GDM1 (cell line): ENCODE results near the gene ZNF787.
"Not testable (repeated sequence)": the region's sequence is repeated elsewhere in the genome, so short reads cannot be mapped to it uniquely, and the experiment has no call there.

Experiments
- DNase-seq: peaks from one replicate; lab custom pipeline; 2025; lab: John Stamatoyannopoulos, UW

Gene ZNF787

GRCh38 chr19:56105831-56106396 lies 15.2 kb downstream of the ZNF787 start:
- not testable (repeated sequence) for DNase-seq

GRCh38 chr19:56105090-56105701 lies 15.9 kb downstream of the ZNF787 start:
- no peak for DNase-seq

- DNase-seq: no peak
Measured at GRCh38 chr19:56104423-56104822, 16.7 kb downstream of the ZNF787 start.

- DNase-seq: no peak
Measured at GRCh38 chr19:56103027-56103614, 18.0 kb downstream of the ZNF787 start.

- no peak for DNase-seq
Measured at GRCh38 chr19:56101746-56102535, 19.2 kb downstream of the ZNF787 start.

- DNase-seq: no peak
Measured at GRCh38 chr19:56101095-56101494, 20.0 kb downstream of the ZNF787 start.

- no peak for DNase-seq
Measured at GRCh38 chr19:56099638-56100539, 21.2 kb downstream of the ZNF787 start.

GRCh38 chr19:56098731-56099568 lies 22.1 kb downstream of the ZNF787 start:
- DNase-seq: no peak

- DNase-seq: not testable (repeated sequence)
Measured at GRCh38 chr19:56098237-56098636, 22.9 kb downstream of the ZNF787 start.

- no peak for DNase-seq
Measured at GRCh38 chr19:56097776-56098175, 23.3 kb downstream of the ZNF787 start.

- DNase-seq: no peak
Measured at GRCh38 chr19:56097306-56097705, 23.8 kb downstream of the ZNF787 start.

GRCh38 chr19:56096665-56097064 lies 24.4 kb downstream of the ZNF787 start:
- DNase-seq: no peak

- DNase-seq: no peak
Measured at GRCh38 chr19:56094449-56094848, 26.6 kb downstream of the ZNF787 start.

- DNase-seq: no peak
Measured at GRCh38 chr19:56092685-56093631, 28.1 kb downstream of the ZNF787 start.

GRCh38 chr19:56091751-56092546 lies 29.1 kb downstream of the ZNF787 start:
- no peak for DNase-seq

- DNase-seq: no peak
Measured at GRCh38 chr19:56091066-56091490, 30.0 kb downstream of the ZNF787 start.

- DNase-seq: no peak
Measured at GRCh38 chr19:56089344-56089743, 31.8 kb downstream of the ZNF787 start.

- DNase-seq: no peak
Measured at GRCh38 chr19:56088497-56089215, 32.4 kb downstream of the ZNF787 start.
